A673 (cell line): ENCODE data around the gene TMEM163. TPM values are rescaled to one million over a fixed set of nuclear protein-coding genes. Genes with fewer than 3 reads are reported as not detected.

Experiments used
- BruUV-seq: library from RNA; stranded (reverse); fragments of 400-500 nt; replicated peaks from 2 replicates; lab custom pipeline; 2021; lab: Mats Ljungman, UMichigan
- CTCF ChIA-PET: fragments of 300-600 bp; sonication (Branson Sonifier 250); formaldehyde crosslinking; loops from one replicate; lab custom pipeline; 2022; ENCODE audit warnings: antibody characterized with exemption; lab: Charles Lee
- POLR2A ChIA-PET: fragments of 300-600 bp; sonication (Branson Sonifier 250); formaldehyde crosslinking; loops from one replicate; lab custom pipeline; 2022; ENCODE audit warnings: antibody characterized with exemption; ENCODE audit not compliant: low non-redundant PET; lab: Charles Lee
- DNase-seq: peaks from one replicate; pipeline ENCODE4 v3.0.0-alpha.2; 2015; ENCODE audit warnings: low spot score
- H3K27ac ChIP-seq: fragments of 200-600 bp; sonication (generic); 2 replicates; pipeline ENCODE4 v1.5.1; 2016; ENCODE audit warnings: mixed run types, low read depth, mild to moderate bottlenecking, mixed read lengths, antibody characterized with exemption, low read length; ENCODE audit not compliant: poor library complexity, severe bottlenecking
- H3K27me3 ChIP-seq: fragments of 200-600 bp; sonication (generic); replicated peaks from 2 replicates; pipeline ENCODE4 v1.6.1; 2017; ENCODE audit warnings: mixed run types, low read depth, mild to moderate bottlenecking, mixed read lengths, antibody characterized with exemption, low read length; ENCODE audit not compliant: insufficient read depth, poor library complexity
- H3K36me3 ChIP-seq: fragments of 200-600 bp; sonication (generic); 2 replicates; pipeline ENCODE4 v1.6.1; 2016; ENCODE audit warnings: mixed run types, mild to moderate bottlenecking, mixed read lengths, antibody characterized with exemption, low read length; ENCODE audit not compliant: insufficient read depth, poor library complexity, severe bottlenecking
- H3K4me1 ChIP-seq: fragments of 200-600 bp; sonication (generic); 2 replicates; pipeline ENCODE4 v1.6.1; 2017; ENCODE audit warnings: mixed run types, mild to moderate bottlenecking, mixed read lengths, antibody characterized with exemption, low read length; ENCODE audit not compliant: insufficient read depth, poor library complexity, severe bottlenecking
- H3K4me3 ChIP-seq: fragments of 200-600 bp; sonication (generic); 2 replicates; pipeline ENCODE4 v1.5.1; 2016; ENCODE audit warnings: low read depth, mixed run types, mild to moderate bottlenecking, mixed read lengths, low read length; ENCODE audit not compliant: poor library complexity, severe bottlenecking
- H3K9me3 ChIP-seq: fragments of 200-600 bp; sonication (generic); 2 replicates; pipeline ENCODE4 v1.6.1; 2016; ENCODE audit warnings: mixed run types, low read depth, mild to moderate bottlenecking, mixed read lengths, antibody characterized with exemption, low read length; ENCODE audit not compliant: poor library complexity, severe bottlenecking
- EZH2 ChIP-seq: fragments of 200-600 bp; sonication (generic); IDR thresholded peaks from 2 replicates; pipeline ENCODE4 v1.6.1; 2017; ENCODE audit warnings: borderline replicate concordance, low read depth, mild to moderate bottlenecking, mixed read lengths, antibody characterized with exemption, low read length; ENCODE audit not compliant: poor library complexity, severe bottlenecking
- intact Hi-C: fragments of 100-400 bp; cut with micrococcal nuclease; formaldehyde crosslinking; loops from one replicate; pipeline ENCODE4 v1.10.0; 2022; ENCODE audit not compliant: unreplicated experiment
- total RNA-seq: library from RNA; stranded (reverse); gene quantifications from 2 replicates; pipeline ENCODE4 v1.2.3, GENCODE V29; 2021
- TF ChIP-seq, protein P1 (sequence below): fragments of 300-800, 200-600 bp; sonication (generic); conservative IDR thresholded peaks from 2 replicates; pipeline ENCODE4 v1.5.1; 2017; ENCODE audit warnings: low read depth, mild to moderate bottlenecking, antibody characterized with exemption, low read length, moderate library complexity, mixed read lengths

TMEM163 gene
- total RNA-seq, 1 experiment from 2014 or later, result not detected

GRCh38 chr2:134574611-134575330, 144.0 kb downstream of the TMEM163 start:
- Histone ChIP-seq H3K4me1 (no peaks in the 10 kb centered on the region), H3K27ac (no peak overlapping the region), H3K27me3 (peaks cover 11% of the 10 kb centered on the region), H3K4me3 (no peak overlapping the region), H3K36me3 (no peaks in the 10 kb centered on the region), H3K9me3 (no peaks in the 10 kb centered on the region)
- no peak for DNase-seq
- BruUV-seq, result no TSS peak
- intact Hi-C loops, result no loop called here
- POLR2A ChIA-PET, result no interaction called here
- CTCF ChIA-PET, result no interaction called here
- no peak for TF ChIP-seq EZH2
- TF ChIP-seq, protein P1, sequence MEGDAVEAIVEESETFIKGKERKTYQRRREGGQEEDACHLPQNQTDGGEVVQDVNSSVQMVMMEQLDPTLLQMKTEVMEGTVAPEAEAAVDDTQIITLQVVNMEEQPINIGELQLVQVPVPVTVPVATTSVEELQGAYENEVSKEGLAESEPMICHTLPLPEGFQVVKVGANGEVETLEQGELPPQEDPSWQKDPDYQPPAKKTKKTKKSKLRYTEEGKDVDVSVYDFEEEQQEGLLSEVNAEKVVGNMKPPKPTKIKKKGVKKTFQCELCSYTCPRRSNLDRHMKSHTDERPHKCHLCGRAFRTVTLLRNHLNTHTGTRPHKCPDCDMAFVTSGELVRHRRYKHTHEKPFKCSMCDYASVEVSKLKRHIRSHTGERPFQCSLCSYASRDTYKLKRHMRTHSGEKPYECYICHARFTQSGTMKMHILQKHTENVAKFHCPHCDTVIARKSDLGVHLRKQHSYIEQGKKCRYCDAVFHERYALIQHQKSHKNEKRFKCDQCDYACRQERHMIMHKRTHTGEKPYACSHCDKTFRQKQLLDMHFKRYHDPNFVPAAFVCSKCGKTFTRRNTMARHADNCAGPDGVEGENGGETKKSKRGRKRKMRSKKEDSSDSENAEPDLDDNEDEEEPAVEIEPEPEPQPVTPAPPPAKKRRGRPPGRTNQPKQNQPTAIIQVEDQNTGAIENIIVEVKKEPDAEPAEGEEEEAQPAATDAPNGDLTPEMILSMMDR, result no peak

GRCh38 chr2:134573724-134574123, 145.1 kb downstream of the TMEM163 start:
- H3K36me3 ChIP-seq, result no peaks in the 10 kb centered on the region
- ChIA-PET CTCF (no interaction called here), POLR2A (no interaction called here)
- no peaks in the 10 kb centered on the region for H3K9me3 ChIP-seq
- no peaks in the 10 kb centered on the region for H3K4me1 ChIP-seq
- no peak overlapping the region for H3K4me3 ChIP-seq
- no peak for DNase-seq
- intact Hi-C loops, result no loop called here
- no peak overlapping the region for H3K27ac ChIP-seq
- BruUV-seq, result no TSS peak
- H3K27me3 ChIP-seq, result peaks cover 13% of the 10 kb centered on the region
- no peak for TF ChIP-seq EZH2
- TF ChIP-seq, protein P1, result no peak

GRCh38 chr2:134573085-134573370, 145.8 kb downstream of the TMEM163 start:
- no peak for TF ChIP-seq EZH2
- TF ChIP-seq, protein P1, result no peak
- H3K4me1 ChIP-seq, result no peaks in the 10 kb centered on the region
- no peaks in the 10 kb centered on the region for H3K9me3 ChIP-seq
- DNase-seq, result no peak
- POLR2A ChIA-PET, result no interaction called here
- H3K36me3 ChIP-seq, result no peaks in the 10 kb centered on the region
- H3K27me3 ChIP-seq, result peaks cover 13% of the 10 kb centered on the region
- H3K27ac ChIP-seq, result no peak overlapping the region
- intact Hi-C loops, result no loop called here
- H3K4me3 ChIP-seq, result no peak overlapping the region
- no TSS peak for BruUV-seq
- CTCF ChIA-PET, result no interaction called here
